ENCODE measurements around the gene ACTL6B. TPM values are rescaled to one million over a fixed set of nuclear protein-coding genes. Genes with fewer than 3 reads are reported as not detected.

ACTL6B gene
- polyA plus RNA-seq, 2 of the 4 experiments (the other 2 are of a cell fraction): not detected

GRCh38 chr7:100641463-100641859 lies 14.8 kb downstream of the ACTL6B start, which contains the start of gene TFR2:
Gene TFR2, minus strand, starts transcription at chr7:100641552. Its CDS starts 43 bp downstream, at chr7:100641509.
- WGBS (ENCODE audit: missing lambda C conversion rate): 69% methylated on average over 10 of the region's 10 CpGs
- Histone ChIP-seq H3K4me1 (no peaks in the 10 kb centered on the region), H3K27ac (no peak within 1 kb of the TSS), H3K4me2 (no peak within 1 kb of the TSS), H3K9me3 (no peaks in the 10 kb centered on the region), H3K4me3 (no peak within 1 kb of the TSS)
- CTCF ChIA-PET: interaction anchor here (0.6 to 4.4 kb wide), 4 partner anchors 8 to 63 kb away, joined by 3 to 39 read pairs (median 3); no protein-coding TSS in a partner anchor
- no peak for TF ChIP-seq USF2 (IDR thresholded peaks at IDR 0.05)
- TF ChIP-seq BCL3 (IDR thresholded peaks at IDR 0.05): no peak
- TF ChIP-seq NR3C1 (IDR thresholded peaks at IDR 0.05): no peak
- no peak for TF ChIP-seq ESRRA (IDR thresholded peaks at IDR 0.05; ENCODE audit: borderline replicate concordance, low read length)
- TF ChIP-seq FOSL2 (IDR thresholded peaks at IDR 0.05): no peak
- TF ChIP-seq FOSL2 (CRISPR knock-in tag; IDR thresholded peaks at IDR 0.05): no peak
- DNase-seq (ENCODE audit: low read depth in 1 of 2, low spot score in 1 of 2) (no peak), ATAC-seq (no peak), FAIRE-seq (no peak)
- POLR2A ChIA-PET: no interaction called here

GRCh38 chr7:100640517-100641440 lies 15.5 kb downstream of the ACTL6B start:
- Histone ChIP-seq H3K9me3 (no peaks in the 10 kb centered on the region), H3K4me2 (no peak overlapping the region), H3K4me1 (no peaks in the 10 kb centered on the region), H3K4me3 (no peak overlapping the region), H3K27ac (no peak overlapping the region)
- POLR2A ChIA-PET: no interaction called here
- FAIRE-seq: no peak
- ATAC-seq: no peak; a peak in 1 of 6 replicates
- no peak for DNase-seq (ENCODE audit: low read depth in 1 of 2, low spot score in 1 of 2)
- CTCF ChIA-PET: interaction anchor here (1.0 to 1.3 kb wide), 2 partner anchors 18 to 51 kb away, joined by 3 read pairs; no protein-coding TSS in a partner anchor
- TF ChIP-seq SMC3 (IDR thresholded peaks at IDR 0.05) (no peak), CBX2 (IDR thresholded peaks at IDR 0.05; ENCODE audit: borderline replicate concordance, low read depth) (no peak), JUNB (IDR thresholded peaks at IDR 0.05) (no peak), HOXB5 (CRISPR knock-in tag; IDR thresholded peaks at IDR 0.05) (no peak), NFE2L2 (conservative IDR thresholded peaks at IDR 0.05; ENCODE audit: low read length) (no peak)
- WGBS (ENCODE audit: missing lambda C conversion rate): 81% methylated on average over 17 of the region's 24 CpGs

GRCh38 chr7:100639995-100640516 lies 16.2 kb downstream of the ACTL6B start:
- Histone ChIP-seq H3K27ac (no peak overlapping the region), H3K4me1 (no peaks in the 10 kb centered on the region), H3K9me3 (no peaks in the 10 kb centered on the region), H3K4me3 (no peak overlapping the region), H3K4me2 (no peak overlapping the region)
- TF ChIP-seq HOXB5 (CRISPR knock-in tag; IDR thresholded peaks at IDR 0.05) (no peak), HDAC2 (IDR thresholded peaks at IDR 0.05) (no peak), FOSB (CRISPR knock-in tag; IDR thresholded peaks at IDR 0.05) (no peak), ZC3H11A (IDR thresholded peaks at IDR 0.05) (no peak), BHLHE40 (IDR thresholded peaks at IDR 0.05; ENCODE audit: low read depth, low read length) (no peak), CTCF (IDR thresholded peaks at IDR 0.05) (no peak), FOXS1 (CRISPR knock-in tag; IDR thresholded peaks at IDR 0.05) (no peak), EP300 (IDR thresholded peaks at IDR 0.05) (no peak), CHD4 (IDR thresholded peaks at IDR 0.05; ENCODE audit: borderline replicate concordance) (no peak), ZNF302 (CRISPR knock-in tag; IDR thresholded peaks at IDR 0.05) (no peak), RCOR1 (IDR thresholded peaks at IDR 0.05; ENCODE audit: low read depth, low read length) (no peak), HEYL (CRISPR knock-in tag; IDR thresholded peaks at IDR 0.05) (no peak), FOSL2 (IDR thresholded peaks at IDR 0.05) (no peak), FOSL2 (CRISPR knock-in tag; IDR thresholded peaks at IDR 0.05) (no peak), HES2 (IDR thresholded peaks at IDR 0.05) (no peak), KDM5A (IDR thresholded peaks at IDR 0.05) (no peak), EHMT2 (IDR thresholded peaks at IDR 0.05; ENCODE audit: low read depth) (no peak)
- FAIRE-seq (no peak), ATAC-seq (no peak), DNase-seq (ENCODE audit: low read depth in 1 of 2, low spot score in 1 of 2) (no peak)
- ChIA-PET CTCF (interaction anchor here (1.0 to 3.0 kb wide), 4 partner anchors 8 to 52 kb away, joined by 3 to 14 read pairs (median 4); no protein-coding TSS in a partner anchor), POLR2A (no interaction called here)
- WGBS (ENCODE audit: missing lambda C conversion rate): 86% methylated on average over 17 of the region's 17 CpGs
